Erythroblast (primary cell): Measurements from ENCODE around the gene HORMAD2.

Source experiments
- GATA1 ChIP-seq: IDR thresholded peaks from 2 replicates; pipeline ENCODE4 v1.6.1; 2011; ENCODE audit warnings: low read depth, mild to moderate bottlenecking, control low read depth, low read length, moderate library complexity
- POLR2A ChIP-seq: IDR thresholded peaks from 2 replicates; pipeline ENCODE4 v1.6.1; 2011; ENCODE audit warnings: mild to moderate bottlenecking, low read length

GRCh38 chr22:30202531-30203006 lies 122.3 kb downstream of the HORMAD2 start:
- no peak for TF ChIP-seq POLR2A
- no peak for TF ChIP-seq GATA1
